GM23338 (cell line): ENCODE results near the gene NLRC3. TPM values are rescaled to one million over a fixed set of nuclear protein-coding genes. Genes with fewer than 3 reads are reported as not detected.

Source experiments
- ATAC-seq: fragments of 200-7000 bp; cut with Tn5 transposase; 3 replicates; pipeline ENCODE4 v1.9.1; 2020
- DNase-seq: peaks from one replicate; pipeline ENCODE4 v3.0.0-alpha.2; 2015; ENCODE audit warnings: low spot score
- H2AFZ ChIP-seq: fragments of 200-600 bp; sonication (generic); 2 replicates; pipeline ENCODE4 v1.8.0; 2016; ENCODE audit warnings: antibody characterized with exemption, mild to moderate bottlenecking, moderate library complexity
- H3F3A ChIP-seq: fragments of 200-600 bp; sonication (generic); replicated peaks from 2 replicates; pipeline ENCODE4 v1.8.0; 2017; ENCODE audit warnings: antibody characterized with exemption, mixed run types, low read depth
- H3K27ac ChIP-seq: fragments of 200-600 bp; sonication (generic); 2 replicates; pipeline ENCODE4 v1.6.1; 2016; ENCODE audit warnings: low read depth
- H3K27me3 ChIP-seq: fragments of 200-600 bp; sonication (generic); 2 replicates; pipeline ENCODE4 v1.8.0; 2016; ENCODE audit warnings: mild to moderate bottlenecking, mixed run types, moderate library complexity; ENCODE audit not compliant: insufficient read depth
- H3K36me3 ChIP-seq: fragments of 200-600 bp; sonication (generic); 2 replicates; pipeline ENCODE4 v1.8.0; 2016; ENCODE audit warnings: mild to moderate bottlenecking; ENCODE audit not compliant: insufficient read depth
- H3K4me1 ChIP-seq: fragments of 200-600 bp; sonication (generic); 2 replicates; pipeline ENCODE4 v1.8.0; 2016; ENCODE audit warnings: mild to moderate bottlenecking, moderate library complexity; ENCODE audit not compliant: insufficient read depth
- H3K4me2 ChIP-seq: fragments of 200-600 bp; sonication (generic); 2 replicates; pipeline ENCODE4 v1.7.1; 2017; ENCODE audit warnings: mixed run types
- H3K4me3 ChIP-seq: fragments of 200-600 bp; sonication (generic); 2 replicates; pipeline ENCODE4 v1.6.1; 2016; ENCODE audit warnings: mixed run types
- H3K79me2 ChIP-seq: fragments of 200-600 bp; sonication (generic); replicated peaks from 2 replicates; pipeline ENCODE4 v1.8.0; 2017; ENCODE audit warnings: mild to moderate bottlenecking; ENCODE audit not compliant: insufficient read depth
- H3K9me2 ChIP-seq: fragments of 200-600 bp; sonication (generic); 2 replicates; pipeline ENCODE4 v1.8.0; 2017; ENCODE audit not compliant: insufficient read depth
- H4K20me1 ChIP-seq: fragments of 200-600 bp; sonication (generic); replicated peaks from 2 replicates; pipeline ENCODE4 v1.8.0; 2017; ENCODE audit warnings: mild to moderate bottlenecking; ENCODE audit not compliant: insufficient read depth
- H3K27ac Mint-ChIP-seq: 2 replicates; pipeline ENCODE4 v1.8.0; 2020; ENCODE audit warnings: inconsistent platforms, mild to moderate bottlenecking, moderate library complexity, mixed read lengths
- H3K27me3 Mint-ChIP-seq: 3 replicates; pipeline ENCODE4 v1.8.0; 2022; ENCODE audit warnings: low read depth, mild to moderate bottlenecking, moderate library complexity, mixed read lengths, inconsistent platforms; ENCODE audit not compliant: insufficient read depth, poor library complexity
- H3K36me3 Mint-ChIP-seq: 3 replicates; pipeline ENCODE4 v1.8.0; 2021; ENCODE audit warnings: low read depth, mild to moderate bottlenecking, inconsistent platforms, moderate library complexity, mixed read lengths
- H3K4me1 Mint-ChIP-seq: 3 replicates; pipeline ENCODE4 v1.8.0; 2020; ENCODE audit warnings: mild to moderate bottlenecking, inconsistent platforms, mixed read lengths
- H3K4me3 Mint-ChIP-seq: 3 replicates; pipeline ENCODE4 v1.8.0; 2021; ENCODE audit warnings: moderate library complexity, mild to moderate bottlenecking, inconsistent platforms, mixed read lengths
- H3K9me3 Mint-ChIP-seq: 3 replicates; pipeline ENCODE4 v1.8.0; 2020; ENCODE audit warnings: moderate library complexity, mild to moderate bottlenecking, inconsistent platforms, mixed read lengths
- CREB1 ChIP-seq: fragments of 250-450 bp; sonication (Bioruptor Pico); IDR thresholded peaks from 2 replicates; pipeline ENCODE4 v1.5.0; 2020; ENCODE audit warnings: low read depth, mild to moderate bottlenecking, moderate library complexity
- CTCF ChIP-seq, 2 experiments: fragments of 200-600 bp in 1 of 2; sonication (generic) in 1 of 2; conservative IDR thresholded peaks; 2 replicates each; pipeline versions ENCODE4 v1.5.1 to v1.6.1; 2016 to 2017; ENCODE audit warnings: antibody characterized with exemption in 2 of 2, low read depth in 2 of 2, mild to moderate bottlenecking in 2 of 2, moderate library complexity in 1 of 2
- EZH2 ChIP-seq: fragments of 200-600 bp; sonication (generic); IDR thresholded peaks from one replicate; pipeline ENCODE4 v1.8.0; 2017; ENCODE audit warnings: antibody characterized with exemption, mild to moderate bottlenecking, low read depth; ENCODE audit not compliant: unreplicated experiment
- EZH2phosphoT487 ChIP-seq: fragments of 200-600 bp; sonication (generic); IDR thresholded peaks from one replicate; pipeline ENCODE4 v1.8.1; 2018; ENCODE audit warnings: antibody characterized with exemption; ENCODE audit not compliant: unreplicated experiment
- JUNB ChIP-seq: IDR thresholded peaks from one replicate; pipeline ENCODE4 v1.6.1; 2016; ENCODE audit warnings: antibody characterized with exemption; ENCODE audit not compliant: unreplicated experiment
- NANOG ChIP-seq: IDR thresholded peaks from 2 replicates; pipeline ENCODE4 v1.6.1; 2016; ENCODE audit warnings: antibody characterized with exemption, borderline replicate concordance
- STAT1 ChIP-seq: IDR thresholded peaks from one replicate; pipeline ENCODE4 v1.6.1; 2016; ENCODE audit warnings: antibody characterized with exemption; ENCODE audit not compliant: unreplicated experiment
- ZNF114 ChIP-seq: fragments of 250-450 bp; sonication (Bioruptor Pico); IDR thresholded peaks from 2 replicates; pipeline ENCODE4 v1.5.0; 2020; ENCODE audit warnings: mild to moderate bottlenecking, moderate library complexity
- polyA plus RNA-seq: library from polyadenylated mRNA; unstranded; fragments of >200 nt; fragmentation: Nextera tagmentation; extraction: Ambion mirVana; gene quantifications from 2 replicates; pipeline ENCODE4 v1.2.1, GENCODE V29; 2016
- total RNA-seq: library from RNA; depleted of rRNA; stranded (reverse); fragments of >200 nt; shearing (Covaris generic); gene quantifications from 2 replicates; pipeline ENCODE4 v1.2.3, GENCODE V29; 2014
- TF ChIP-seq, protein P1 (sequence below): fragments of 250-450 bp; sonication (Bioruptor Pico); IDR thresholded peaks from 2 replicates; pipeline ENCODE4 v1.5.0; 2020; ENCODE audit warnings: mild to moderate bottlenecking, moderate library complexity

Gene NLRC3
- total and polyA plus RNA-seq, 2 experiments from 2014 or later, result 0.11 to 0.49 TPM

- H3K9me2 ChIP-seq, result no peaks in the 10 kb centered on the region
- H3K9me3 Mint-ChIP-seq, result no peaks in the 10 kb centered on the region
- H3K4me3 ChIP-seq, result no peak overlapping the region
- no peak overlapping the region for H3K27ac ChIP-seq
- ATAC-seq (no peak), DNase-seq (no peak)
- no peak overlapping the region for H3K27ac Mint-ChIP-seq
- no peak overlapping the region for H3K4me2 ChIP-seq
- H4K20me1 ChIP-seq, result peaks cover 5% of the 10 kb centered on the region
- H3K27me3 ChIP-seq, result no peaks in the 10 kb centered on the region
- no peaks in the 10 kb centered on the region for H3K36me3 ChIP-seq
- TF ChIP-seq, protein P1, sequence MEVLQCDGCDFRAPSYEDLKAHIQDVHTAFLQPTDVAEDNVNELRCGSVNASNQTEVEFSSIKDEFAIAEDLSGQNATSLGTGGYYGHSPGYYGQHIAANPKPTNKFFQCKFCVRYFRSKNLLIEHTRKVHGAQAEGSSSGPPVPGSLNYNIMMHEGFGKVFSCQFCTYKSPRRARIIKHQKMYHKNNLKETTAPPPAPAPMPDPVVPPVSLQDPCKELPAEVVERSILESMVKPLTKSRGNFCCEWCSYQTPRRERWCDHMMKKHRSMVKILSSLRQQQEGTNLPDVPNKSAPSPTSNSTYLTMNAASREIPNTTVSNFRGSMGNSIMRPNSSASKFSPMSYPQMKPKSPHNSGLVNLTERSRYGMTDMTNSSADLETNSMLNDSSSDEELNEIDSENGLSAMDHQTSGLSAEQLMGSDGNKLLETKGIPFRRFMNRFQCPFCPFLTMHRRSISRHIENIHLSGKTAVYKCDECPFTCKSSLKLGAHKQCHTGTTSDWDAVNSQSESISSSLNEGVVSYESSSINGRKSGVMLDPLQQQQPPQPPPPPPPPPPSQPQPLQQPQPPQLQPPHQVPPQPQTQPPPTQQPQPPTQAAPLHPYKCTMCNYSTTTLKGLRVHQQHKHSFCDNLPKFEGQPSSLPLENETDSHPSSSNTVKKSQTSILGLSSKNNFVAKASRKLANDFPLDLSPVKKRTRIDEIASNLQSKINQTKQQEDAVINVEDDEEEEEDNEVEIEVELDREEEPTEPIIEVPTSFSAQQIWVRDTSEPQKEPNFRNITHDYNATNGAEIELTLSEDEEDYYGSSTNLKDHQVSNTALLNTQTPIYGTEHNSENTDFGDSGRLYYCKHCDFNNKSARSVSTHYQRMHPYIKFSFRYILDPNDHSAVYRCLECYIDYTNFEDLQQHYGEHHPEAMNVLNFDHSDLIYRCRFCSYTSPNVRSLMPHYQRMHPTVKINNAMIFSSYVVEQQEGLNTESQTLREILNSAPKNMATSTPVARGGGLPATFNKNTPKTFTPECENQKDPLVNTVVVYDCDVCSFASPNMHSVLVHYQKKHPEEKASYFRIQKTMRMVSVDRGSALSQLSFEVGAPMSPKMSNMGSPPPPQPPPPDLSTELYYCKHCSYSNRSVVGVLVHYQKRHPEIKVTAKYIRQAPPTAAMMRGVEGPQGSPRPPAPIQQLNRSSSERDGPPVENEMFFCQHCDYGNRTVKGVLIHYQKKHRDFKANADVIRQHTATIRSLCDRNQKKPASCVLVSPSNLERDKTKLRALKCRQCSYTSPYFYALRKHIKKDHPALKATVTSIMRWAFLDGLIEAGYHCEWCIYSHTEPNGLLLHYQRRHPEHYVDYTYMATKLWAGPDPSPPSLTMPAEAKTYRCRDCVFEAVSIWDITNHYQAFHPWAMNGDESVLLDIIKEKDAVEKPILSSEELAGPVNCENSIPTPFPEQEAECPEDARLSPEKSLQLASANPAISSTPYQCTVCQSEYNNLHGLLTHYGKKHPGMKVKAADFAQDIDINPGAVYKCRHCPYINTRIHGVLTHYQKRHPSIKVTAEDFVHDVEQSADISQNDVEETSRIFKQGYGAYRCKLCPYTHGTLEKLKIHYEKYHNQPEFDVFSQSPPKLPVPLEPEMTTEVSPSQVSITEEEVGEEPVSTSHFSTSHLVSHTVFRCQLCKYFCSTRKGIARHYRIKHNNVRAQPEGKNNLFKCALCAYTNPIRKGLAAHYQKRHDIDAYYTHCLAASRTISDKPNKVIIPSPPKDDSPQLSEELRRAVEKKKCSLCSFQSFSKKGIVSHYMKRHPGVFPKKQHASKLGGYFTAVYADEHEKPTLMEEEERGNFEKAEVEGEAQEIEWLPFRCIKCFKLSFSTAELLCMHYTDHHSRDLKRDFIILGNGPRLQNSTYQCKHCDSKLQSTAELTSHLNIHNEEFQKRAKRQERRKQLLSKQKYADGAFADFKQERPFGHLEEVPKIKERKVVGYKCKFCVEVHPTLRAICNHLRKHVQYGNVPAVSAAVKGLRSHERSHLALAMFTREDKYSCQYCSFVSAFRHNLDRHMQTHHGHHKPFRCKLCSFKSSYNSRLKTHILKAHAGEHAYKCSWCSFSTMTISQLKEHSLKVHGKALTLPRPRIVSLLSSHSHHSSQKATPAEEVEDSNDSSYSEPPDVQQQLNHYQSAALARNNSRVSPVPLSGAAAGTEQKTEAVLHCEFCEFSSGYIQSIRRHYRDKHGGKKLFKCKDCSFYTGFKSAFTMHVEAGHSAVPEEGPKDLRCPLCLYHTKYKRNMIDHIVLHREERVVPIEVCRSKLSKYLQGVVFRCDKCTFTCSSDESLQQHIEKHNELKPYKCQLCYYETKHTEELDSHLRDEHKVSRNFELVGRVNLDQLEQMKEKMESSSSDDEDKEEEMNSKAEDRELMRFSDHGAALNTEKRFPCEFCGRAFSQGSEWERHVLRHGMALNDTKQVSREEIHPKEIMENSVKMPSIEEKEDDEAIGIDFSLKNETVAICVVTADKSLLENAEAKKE (CRISPR knock-in tag), result no peak
- TF ChIP-seq ZNF114 (CRISPR knock-in tag), result no peak
- no peak for TF ChIP-seq CTCF (conservative IDR thresholded peaks at IDR 0.05; ENCODE audit: low read depth in 2 of 2)
- no peak for TF ChIP-seq CREB1 (CRISPR knock-in tag)
- TF ChIP-seq EZH2phosphoT487, result no peak
- TF ChIP-seq STAT1, result no peak
- no peak for TF ChIP-seq NANOG
- no peak for TF ChIP-seq JUNB
- TF ChIP-seq EZH2, result no peak
- no peak overlapping the region for H3K4me3 Mint-ChIP-seq
- H3K27me3 Mint-ChIP-seq, result peaks cover 2% of the 10 kb centered on the region
- peaks cover 48% of the 10 kb centered on the region for H3K79me2 ChIP-seq
- H3K4me1 ChIP-seq, result no peaks in the 10 kb centered on the region
- no peaks in the 10 kb centered on the region for H3K4me1 Mint-ChIP-seq
- peaks cover 11% of the 10 kb centered on the region for H3K36me3 Mint-ChIP-seq
- no peak overlapping the region for H2AFZ ChIP-seq
- H3F3A ChIP-seq, result no peaks in the 10 kb centered on the region; the same call in 1 of the 2 replicates
Observed at GRCh38 chr16:3618769-3619141, 41.6 kb upstream of the NLRC3 start.
